Measurements from ENCODE around the gene TH.

Gene TH

DNA sequence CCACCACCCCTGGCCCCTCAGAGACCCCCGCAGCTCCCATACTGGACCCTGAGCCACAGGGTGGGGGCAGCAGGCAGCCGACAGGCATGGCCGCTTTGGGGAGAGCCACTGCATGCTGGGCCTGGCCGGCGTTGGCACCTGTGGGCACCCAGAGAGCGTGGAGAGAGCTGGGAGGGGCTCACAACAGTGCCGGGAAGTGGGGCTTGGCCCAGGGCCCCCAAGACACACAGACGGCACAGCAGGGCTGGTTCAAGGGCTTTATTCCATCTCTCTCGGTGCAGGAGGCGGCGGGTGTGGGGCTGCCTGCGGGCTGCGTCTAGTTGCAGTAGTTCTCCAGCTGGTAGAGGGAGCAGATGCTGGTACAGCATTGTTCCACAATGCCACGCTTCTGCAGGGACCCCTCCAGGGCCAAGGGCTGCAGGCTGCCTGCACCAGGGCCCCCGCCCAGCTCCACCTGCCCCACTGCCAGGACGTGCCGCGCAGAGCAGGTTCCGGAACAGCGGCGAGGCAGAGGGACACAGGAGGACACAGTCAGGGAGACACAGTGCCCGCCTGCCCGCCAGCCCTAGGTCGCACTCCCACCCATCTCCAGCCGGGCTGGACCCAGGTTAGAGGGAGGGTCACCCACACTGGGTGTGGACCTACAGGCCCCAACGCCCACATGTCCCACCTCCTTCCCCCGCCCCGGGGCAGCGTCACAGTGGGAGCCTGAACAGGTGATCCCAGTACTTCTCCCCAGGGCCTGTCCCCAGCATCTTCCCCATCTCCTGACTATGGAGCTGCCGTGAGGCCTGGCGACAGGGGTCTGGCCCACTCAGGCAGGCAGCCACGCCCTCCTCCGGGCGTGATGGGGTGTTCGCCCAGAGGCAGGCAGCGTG lies 11.8 kb downstream of the TH start:
- DNase-seq: no peak

DNA sequence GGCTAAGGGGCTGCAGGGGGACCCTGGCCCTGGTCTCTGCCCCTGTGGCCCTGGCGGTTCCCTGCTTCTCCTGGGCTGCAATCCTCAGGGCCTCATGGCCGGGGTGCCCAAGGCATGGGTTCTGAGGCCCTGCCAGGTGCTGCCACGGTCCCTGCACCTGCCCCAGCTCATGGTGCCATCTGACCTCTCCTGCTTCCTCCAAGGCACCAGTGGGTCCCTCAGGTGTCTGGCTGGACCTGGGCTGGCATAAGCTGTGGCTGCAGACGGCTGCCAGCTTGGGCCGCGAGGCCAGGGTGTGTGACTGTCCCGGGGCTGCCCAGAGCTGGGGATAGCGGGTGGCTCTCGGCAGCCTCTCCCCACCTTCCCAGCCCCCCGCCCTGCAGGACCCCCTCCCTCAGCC lies 12.6 kb downstream of the TH start:
- DNase-seq: no peak

DNA sequence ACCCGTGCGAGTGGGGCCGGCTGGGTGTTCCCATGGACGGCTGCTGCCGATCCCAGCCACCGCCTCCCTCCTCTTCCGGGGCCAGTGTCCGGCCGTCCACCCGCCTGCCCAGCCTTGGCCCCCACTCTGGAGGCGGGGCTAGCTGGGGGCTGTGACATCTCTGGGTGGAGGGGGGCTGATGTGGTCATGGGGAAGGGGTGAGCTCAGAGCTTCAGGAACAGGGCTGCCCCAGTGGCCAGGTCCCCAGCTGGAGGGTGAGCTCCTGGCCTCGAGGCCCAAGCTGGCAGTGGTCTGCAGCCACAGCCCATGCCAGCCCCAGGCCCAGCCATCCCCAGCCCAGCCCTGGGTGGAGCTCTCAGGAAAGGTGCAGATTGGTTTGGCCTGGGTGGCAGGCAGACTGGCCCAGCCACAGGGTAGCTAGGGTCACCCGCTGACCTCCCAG lies 13.3 kb downstream of the TH start:
- DNase-seq: no peak

DNA sequence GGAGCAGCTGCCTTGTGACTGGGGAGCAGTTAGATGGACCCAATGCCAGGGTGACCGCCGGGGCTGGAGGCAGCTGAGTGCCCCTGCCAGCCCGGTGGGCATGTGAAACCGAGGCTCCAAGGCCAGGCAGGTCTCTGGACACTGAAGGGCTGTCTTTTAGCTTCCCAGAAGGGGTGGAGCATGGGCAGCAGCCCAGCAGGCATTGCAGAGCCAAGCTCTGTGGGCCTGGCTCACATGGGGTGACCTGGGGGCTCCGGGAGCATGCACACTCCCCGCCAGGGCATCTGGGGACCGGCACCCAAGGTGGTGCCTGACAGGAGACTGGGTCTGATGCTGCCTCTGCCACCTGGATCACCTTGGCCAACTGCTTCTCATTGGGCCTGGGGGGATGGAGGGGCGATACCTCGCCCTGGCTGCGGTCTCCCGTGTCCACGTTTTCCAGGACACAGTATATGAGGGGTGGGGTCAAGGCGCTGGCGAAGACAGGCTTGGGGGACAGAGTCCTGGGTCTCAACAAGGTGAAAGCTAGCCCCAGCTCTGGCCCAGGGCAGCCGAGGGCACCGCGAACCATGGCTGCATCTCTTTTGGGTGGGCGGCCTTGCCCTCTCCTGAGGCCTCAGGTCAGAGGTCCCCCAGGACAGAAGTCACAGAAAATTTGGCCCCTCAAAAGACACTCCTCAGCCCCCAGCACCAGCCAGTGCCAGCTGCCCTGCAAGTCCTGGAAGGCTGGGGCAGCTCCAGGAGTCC lies 14.1 kb downstream of the TH start:
- no peak for DNase-seq

DNA sequence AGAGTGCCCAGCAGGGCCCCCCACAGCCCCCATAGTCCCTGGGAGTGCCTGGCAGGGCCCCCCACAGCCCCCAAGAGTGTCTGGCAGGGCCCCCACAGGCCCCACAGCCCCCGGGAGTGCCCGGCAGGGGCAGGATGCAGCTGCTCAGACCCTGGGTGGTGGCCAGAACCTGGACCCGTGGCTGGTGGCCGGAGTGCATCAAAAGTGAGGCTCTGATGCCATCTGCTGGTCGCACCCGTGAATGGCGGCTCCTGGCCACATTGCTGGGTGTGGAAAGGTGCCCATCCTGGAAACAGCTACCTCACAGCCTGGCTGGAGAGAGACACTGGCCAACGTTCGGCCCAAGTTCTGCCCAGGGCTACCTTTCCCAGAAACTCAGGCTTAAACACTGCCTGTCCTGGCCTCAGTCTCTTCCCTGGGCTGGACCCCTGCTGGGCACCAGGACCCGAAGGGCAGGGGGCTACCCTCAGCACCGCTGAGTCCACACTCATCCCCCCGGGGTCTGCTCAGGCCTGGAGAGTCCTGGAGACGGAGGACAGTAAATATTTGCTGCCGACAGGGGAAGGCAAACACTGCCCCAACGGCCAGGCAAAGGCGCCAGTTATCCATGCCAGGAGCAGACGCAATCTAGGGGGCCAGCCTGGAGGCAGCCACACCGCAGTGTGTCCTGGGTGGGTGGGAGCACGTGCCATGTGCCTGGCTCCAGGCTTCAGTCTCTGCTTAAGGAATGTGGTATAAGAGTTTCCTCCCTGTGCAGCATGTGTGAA lies 15.0 kb downstream of the TH start:
- peak; percentile 38 for DNase-seq

DNA sequence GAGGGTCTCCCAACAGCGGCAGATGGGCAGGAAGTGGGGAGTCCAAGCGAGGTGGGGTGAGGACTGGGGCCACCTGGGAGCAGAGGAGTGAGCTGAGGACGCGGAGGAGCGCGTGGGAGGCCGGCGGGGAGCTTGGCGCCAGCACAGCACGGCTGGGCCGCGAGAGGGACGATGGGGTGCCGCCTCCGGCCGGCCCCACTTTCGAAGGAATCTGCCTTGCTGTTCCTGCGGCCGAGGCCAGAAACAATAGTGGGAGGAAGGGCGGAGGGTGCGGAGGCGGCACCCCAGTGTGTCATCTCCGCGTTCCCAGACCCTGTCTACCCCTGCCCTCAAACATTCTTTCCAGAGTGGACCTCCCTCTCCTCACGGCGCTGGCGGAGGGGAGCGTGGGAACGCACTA lies 16.1 kb downstream of the TH start:
- DNase-seq: no peak

DNA sequence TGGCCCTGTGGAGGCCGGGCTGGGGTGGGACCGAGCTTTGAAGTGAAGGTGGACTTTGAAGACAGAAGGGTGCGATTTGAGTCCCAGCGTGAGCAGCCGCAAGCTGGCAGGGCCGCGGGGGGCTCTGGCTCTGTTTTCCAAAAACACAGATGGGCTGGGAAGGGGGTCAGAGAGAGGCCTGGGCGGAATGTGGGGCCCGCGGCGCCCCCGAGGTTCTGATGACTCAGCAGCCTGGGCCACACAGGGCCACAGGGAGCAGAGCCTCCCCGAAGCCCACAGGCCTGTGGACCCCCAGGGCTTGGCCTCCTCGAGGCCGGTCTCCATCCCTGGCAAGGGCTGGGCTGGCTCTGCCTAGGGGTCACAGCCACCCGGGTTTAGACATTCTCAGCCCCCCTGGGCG lies 16.7 kb downstream of the TH start:
- no peak for DNase-seq

DNA sequence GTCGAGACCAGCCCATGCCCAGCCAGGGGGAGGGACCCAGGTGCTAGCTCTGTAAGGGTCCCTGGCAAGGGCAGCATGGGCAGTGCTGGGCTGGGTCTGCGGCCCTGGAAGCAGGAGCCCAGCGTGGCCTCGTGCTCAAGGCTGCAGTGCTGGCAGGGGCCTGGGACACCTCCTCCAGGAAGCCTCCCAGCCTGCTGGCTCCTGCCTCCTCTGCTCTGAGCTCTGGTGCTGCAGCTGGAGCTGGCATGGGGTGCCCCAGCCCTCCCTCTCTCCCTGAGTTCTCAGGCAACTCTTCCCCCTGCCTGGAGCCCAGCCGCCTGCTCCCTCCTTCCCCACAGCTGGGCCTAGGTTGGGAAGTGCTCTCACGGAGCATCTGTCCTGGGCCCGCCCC lies 17.4 kb downstream of the TH start:
- no peak for DNase-seq

DNA sequence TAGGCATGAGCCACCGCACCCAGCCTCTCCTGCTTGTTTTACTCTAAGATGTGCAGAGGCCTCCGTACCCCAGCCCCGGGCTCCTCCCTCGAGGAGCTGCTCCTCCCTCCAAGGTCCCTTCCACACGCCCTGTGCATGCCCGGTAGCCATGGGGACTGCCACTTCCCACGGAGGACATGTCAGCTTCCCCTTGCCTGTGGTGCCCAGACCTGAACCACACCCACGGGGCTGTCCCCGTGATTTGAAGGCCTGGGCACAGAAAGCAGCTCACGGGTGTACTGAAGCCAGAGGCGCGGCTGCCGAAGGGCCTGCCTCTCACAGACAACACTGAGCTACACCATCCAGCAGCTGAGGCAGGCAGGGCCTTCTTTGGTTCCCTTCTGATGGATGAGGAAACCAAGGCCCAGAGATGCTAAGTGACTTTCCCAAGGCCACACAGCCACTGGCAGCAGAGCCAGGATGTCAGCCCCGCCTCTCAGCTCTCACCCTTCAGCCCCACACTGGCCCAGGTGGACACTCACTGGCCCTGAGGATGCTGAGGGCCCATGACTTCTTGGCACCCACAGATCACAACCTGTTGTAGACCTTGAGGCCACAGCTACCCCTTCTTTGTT lies 17.9 kb downstream of the TH start:
- no peak for DNase-seq

DNA sequence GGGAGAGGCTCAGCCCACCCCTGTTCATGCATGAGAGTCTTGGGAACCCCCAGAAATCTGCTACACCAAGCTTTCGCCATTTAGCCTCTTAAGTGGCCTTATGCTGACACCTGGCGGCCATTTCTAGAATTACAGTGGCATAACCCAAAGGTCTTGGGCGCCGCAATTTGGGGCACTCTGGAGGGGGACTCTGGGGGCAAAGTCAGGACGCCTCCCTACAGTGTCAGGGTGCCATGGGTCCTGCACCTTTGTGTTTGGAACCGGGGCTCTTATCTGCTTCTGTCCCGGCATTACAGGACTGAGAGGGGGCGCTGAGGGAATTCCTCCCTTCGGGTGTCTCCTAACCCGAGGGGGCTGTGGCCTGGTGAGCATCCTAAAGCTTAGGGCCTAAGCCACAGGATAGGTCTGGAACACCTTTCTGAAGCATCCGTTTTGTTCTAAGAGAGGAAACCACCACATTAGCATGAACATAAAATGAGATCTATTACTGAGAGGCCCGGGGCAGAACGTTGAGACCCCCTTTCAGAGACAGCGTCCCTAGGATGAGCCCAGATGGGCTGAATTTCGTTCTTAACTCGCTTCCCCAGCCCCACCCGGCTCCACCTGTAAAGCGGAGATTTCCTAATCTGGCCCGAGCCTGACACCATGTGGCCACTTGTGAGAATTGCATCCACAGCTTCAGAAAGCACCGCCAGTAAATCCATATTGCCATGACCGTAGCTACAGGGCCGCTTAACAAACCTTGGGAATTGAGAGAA lies 19.9 kb downstream of the TH start:
- peak; percentile 53 for DNase-seq

DNA sequence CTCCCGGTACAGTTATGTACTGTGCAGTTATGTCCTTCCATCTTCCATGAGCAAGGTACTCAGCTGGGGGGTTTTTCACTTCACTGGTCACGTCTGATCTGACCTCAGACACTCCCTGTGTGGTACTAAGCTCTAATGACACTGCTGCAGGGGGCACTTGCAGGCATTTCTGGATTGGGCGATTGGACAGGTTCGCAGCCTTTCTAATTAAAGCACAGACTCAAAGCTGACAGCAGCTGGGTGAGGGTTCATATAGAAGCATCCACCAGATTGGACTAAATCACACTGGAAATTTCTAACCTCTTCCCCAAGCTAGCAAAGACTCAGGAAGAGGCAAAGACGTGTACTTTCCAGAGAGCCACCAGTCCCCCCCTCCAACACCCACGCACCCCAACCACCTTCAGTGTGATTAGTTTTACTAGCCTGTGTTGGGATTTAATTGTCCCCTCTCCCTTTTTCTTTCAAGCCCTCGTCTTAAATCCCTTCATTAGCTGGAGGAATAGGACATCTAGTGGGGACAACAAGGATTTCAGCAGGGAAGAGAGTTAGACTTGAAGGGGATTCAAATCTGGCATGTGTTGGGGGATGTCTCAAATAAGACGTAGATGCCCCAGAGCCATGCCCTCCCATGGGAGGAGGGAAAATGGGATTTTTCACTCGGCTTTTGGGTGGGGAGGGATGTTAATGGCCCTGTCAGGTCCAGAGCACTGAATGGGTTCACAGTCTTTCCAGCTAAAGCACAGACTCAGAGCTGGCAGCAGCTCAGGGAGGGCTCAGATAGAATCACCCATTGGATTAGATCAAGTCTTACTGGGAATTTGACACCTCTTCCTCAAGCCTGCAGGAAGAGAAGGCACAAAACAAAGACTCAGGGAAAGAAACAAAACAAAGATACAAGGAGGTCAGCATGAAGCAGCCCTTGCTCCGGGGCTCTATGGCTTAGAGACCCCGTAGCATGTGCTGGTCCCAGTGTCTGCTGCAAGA lies 21.5 kb downstream of the TH start:
- DNase-seq: peak; percentile 56

DNA sequence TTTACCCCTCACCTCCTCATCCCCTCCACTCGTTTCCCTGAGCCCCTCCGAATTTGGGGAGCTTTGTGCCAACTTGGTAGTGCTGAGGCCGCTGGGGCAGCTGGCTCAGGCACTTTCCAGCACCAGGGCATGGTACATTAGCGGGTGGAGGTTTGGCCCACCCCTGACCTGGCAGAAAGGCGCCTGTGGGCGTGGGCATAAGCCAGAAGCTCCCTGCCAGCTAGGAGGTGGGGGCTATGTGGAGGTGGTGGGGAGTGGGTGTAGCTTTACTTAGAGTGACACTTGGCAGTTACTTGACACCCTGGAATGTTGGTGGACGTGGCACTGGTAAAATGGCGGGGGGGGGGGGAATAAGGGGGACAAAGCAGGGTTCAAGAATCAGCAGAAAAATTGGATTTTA lies 22.2 kb downstream of the TH start:
- DNase-seq: no peak

DNA sequence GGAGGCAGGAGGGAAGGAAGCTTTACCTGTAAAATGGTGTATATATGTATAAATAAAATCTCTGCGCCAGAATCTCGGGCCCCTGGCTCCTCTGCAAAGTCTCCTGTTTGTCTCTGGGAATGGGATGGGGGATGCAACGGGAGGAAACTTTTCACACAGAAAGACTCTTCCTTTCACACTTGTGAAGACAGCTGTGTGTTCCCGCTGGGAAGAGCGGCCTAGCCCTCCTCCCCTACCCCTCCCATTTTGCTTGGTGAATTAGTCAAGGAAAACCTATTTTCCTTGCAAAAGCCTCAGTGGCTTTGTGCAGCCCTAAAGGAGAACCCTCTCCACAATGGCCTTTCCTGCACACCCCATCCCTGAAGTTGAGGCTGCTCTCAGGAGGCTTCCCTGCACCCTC lies 23.0 kb downstream of the TH start:
- no peak for DNase-seq

DNA sequence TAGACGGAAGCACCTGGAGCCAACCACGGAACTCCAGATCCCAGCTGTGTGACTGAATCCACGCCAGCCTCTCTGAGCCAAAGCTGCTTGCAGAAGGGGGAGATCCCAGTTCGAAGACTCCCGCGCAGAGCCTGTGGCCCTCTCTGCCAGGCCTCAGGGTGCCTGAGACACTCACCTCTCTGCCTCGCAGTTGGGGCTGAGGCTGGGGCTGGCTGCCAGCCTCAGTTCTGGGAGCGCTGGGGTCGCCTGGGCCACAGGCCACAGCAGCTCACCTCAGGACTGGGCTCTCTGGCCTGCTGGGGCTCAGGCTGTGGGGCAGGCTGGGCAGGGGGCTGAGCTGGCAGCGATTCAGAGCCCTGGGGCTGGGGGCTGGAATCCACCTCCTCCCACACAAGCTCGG lies 24.2 kb downstream of the TH start:
- DNase-seq: no peak

DNA sequence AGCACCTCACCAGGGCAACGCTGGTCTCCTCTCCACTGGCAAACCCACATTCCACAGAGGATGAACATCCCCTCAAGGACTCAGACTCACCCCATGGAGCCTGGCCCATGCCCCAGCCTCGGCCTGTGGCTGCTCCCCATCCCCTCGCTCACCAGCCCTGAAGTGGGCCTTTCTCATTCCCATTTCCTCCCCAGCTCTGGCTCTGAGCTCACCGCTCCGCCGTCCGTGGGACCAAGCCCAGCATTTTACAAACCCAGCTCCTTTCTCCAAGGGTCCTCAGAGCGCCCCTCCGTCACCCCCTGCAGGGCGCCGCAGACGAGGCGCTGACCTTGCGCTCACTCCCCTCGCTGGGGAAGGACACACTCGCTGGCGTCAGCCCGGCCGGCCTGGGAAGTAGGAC lies 25.6 kb downstream of the TH start:
- DNase-seq: no peak

DNA sequence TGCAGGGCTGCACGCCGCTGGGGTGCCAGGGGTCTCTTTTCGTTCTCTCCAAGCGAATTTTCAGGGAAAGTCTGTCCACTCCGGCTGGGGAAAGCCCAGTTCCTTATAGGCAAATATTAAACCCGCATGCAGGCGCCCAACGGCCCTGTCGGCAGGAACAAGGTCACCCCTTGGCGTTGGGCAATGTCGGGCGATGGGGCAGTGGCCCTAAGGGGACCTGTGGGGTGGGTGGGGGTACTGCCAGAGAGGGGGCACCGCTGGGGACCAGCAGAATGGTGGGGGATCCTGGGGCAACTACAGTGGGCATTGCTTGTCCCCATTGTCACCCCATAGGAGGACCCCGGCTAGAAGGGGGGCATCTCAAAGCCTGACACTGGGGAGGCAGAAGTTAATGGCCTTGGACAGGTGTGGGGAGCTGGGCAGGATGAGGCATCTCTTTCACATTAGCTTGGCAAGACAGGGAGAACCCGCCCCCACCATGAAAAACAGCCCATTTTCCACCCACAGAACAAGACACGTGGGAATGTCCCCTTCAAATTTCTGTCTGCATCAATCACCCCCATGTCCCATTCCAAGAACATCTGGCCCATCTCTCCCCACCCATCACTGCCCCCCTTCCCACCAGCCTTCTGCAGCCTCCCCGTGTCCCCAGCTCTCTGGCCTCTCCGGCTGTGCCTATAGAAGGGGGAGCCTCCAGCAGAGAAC lies 26.9 kb downstream of the TH start:
- DNase-seq: no peak

DNA sequence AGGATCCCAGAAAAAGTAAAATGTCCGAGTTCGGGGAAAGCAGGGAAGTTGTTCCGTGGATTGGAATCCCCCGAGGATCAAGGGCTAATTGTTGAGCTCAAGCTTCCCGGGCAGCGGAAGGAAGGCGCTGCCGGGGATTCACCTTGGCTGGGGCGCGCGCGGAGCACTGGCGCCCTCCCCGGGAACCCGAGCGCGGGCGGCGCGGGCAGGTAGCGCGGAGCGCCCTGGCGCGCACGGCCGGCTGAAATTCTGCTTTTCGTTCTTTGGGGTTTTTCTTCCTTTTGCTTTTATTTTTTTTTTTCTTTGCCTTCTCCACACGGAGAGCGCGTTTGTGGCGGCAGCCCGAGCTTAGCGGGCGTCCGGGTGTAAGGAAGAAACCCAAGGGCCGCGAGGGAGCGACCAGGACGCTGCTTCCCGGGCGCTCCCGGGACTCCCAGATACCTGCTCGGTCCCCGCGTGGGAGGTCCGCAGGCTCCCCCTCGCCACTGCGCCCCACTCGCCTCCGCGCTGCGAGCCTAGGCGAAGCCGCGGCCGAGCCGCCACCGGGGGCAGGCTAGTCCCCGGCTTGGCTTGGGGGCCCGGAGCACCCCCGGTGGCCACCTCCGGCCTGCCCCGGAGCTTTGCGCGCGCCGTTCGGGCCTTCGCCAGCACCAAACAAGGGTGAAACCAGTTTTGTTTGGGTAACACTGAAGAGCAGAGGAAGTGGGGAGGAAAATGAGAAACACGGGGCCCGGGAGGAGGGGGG lies 27.6 kb downstream of the TH start:
- no peak for DNase-seq

DNA sequence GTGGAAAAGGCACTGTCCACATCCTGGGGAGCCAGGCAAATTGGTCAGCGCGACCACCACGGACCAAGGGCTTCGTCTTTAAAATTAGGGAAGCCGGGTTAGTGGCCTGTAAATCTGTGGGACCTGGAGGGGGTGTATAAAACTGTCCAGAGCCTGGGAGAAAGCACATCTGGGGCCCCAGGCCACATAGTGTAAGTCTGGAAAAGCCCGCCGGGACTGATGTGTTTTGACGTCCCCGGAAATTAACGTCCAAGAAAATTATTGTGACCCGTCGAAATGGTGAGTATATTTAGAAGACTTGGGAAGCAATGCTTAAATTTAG lies 28.2 kb downstream of the TH start:
- no peak for DNase-seq

DNA sequence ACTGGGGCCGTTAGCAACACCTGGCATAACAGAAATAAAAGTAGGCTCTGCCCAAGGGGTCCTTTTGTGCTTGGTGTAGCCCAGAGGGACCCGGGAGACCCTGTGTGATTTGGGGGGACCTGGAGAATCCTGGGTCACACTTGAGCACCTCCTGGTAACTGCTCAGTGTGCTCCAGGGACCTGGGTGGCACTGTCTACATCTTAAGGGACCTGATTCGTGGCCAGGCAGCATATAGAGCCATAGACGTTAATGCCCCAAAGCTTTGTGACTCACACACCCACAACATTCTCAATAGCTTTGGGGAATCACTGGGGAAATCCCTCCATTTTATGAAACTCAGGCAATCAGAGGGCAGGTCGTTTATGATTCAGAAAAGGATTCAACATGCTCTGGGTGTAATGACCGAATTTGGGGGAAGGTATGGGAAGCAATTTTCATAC lies 28.8 kb downstream of the TH start:
- peak; percentile 65 for DNase-seq
